Tibial nerve (tissue), 4 donors: ENCODE measurements around the gene TRERF1. TPM values are rescaled to one million over a fixed set of nuclear protein-coding genes. Genes with fewer than 3 reads are reported as not detected.

Experiments used
- DNase-seq, 2 donors: peaks; one replicate each; pipeline ENCODE4 v3.0.0-alpha.2; 2019; ENCODE audit warnings: low spot score in 2 of 2
- H3K27ac ChIP-seq, 4 donors: fragments of 200-600 bp; sonication (generic) in 3 of 4; one replicate each; pipeline ENCODE4 v1.5.1; 2017 to 2019; ENCODE audit warnings: mild to moderate bottlenecking in 1 of 4
- H3K27me3 ChIP-seq, 2 donors: fragments of 200-600 bp; sonication (generic) in 1 of 2; one replicate each; pipeline versions ENCODE4 v1.5.1 to v1.6.0; 2017 to 2019
- H3K36me3 ChIP-seq, 3 donors: fragments of 200-600 bp; sonication (generic); one replicate each; pipeline ENCODE4 v1.5.1; 2018 to 2019
- H3K4me1 ChIP-seq, 4 donors: fragments of 200-600 bp; sonication (generic) in 3 of 4; one replicate each; pipeline ENCODE4 v1.5.1; 2017 to 2019
- H3K4me3 ChIP-seq, 4 donors: fragments of 200-600 bp; sonication (generic) in 3 of 4; one replicate each; pipeline ENCODE4 v1.5.1; 2017 to 2019; ENCODE audit warnings: mild to moderate bottlenecking in 1 of 4, moderate library complexity in 1 of 4
- H3K9me3 ChIP-seq, 4 donors: fragments of 200-600 bp; sonication (generic) in 3 of 4; one replicate each; pipeline ENCODE4 v1.5.1; 2017 to 2019
- CTCF ChIP-seq, 5 experiments: fragments of 200-600 bp in 3 of 5; fragments of 450-650 bp in 2 of 5; sonication (generic) in 3 of 5; IDR thresholded peaks; one replicate each; pipeline ENCODE4 v1.5.1; 2016 to 2019; ENCODE audit warnings: antibody characterized with exemption in 5 of 5, mild to moderate bottlenecking in 3 of 5, moderate library complexity in 2 of 5
- EP300 ChIP-seq, 2 donors: sonication (generic); formaldehyde crosslinking; IDR thresholded peaks; one replicate each; pipeline ENCODE4 v1.6.1; 2017; ENCODE audit warnings: antibody characterized with exemption in 2 of 2, mild to moderate bottlenecking in 1 of 2
- POLR2A ChIP-seq, 2 donors: fragments of 450-650 bp; IDR thresholded peaks; one replicate each; pipeline ENCODE4 v1.6.1; 2017; ENCODE audit warnings: antibody characterized with exemption in 2 of 2, mild to moderate bottlenecking in 2 of 2, moderate library complexity in 2 of 2
- WGBS, 2 donors: methylation state at CpG; one replicate each; pipeline ENCODE4 v1.1.5; 2018; 5-methylcytosine and 5-hydroxymethylcytosine counted together
- total RNA-seq, 4 donors: library from RNA; depleted of rRNA; stranded (reverse); fragments of >200 nt; gene quantifications; one replicate each; pipeline ENCODE4 v1.1.0, GENCODE V29; 2016

Gene TRERF1
- total RNA-seq, 4 donors from 2014 or later, result 4.2 to 7.2 (median 4.9) TPM

GRCh38 chr6:42315991-42316970, 135.4 kb downstream of the TRERF1 start:
- 76 to 78% methylated on average over 8 of the region's 8 CpGs for WGBS, 2 donors
- DNase-seq, result peak in 1 of 2 donors; percentile 51
- Histone ChIP-seq H3K9me3 (no peaks in the 10 kb centered on the region), H3K4me3 (no peak overlapping the region), H3K4me1 (peaks cover 0 to 32% (median 3%) of the 10 kb centered on the region in 4 donors), H3K27me3 (no peaks in the 10 kb centered on the region), H3K27ac (no peak overlapping the region), H3K36me3 (no peaks in the 10 kb centered on the region)
- TF ChIP-seq POLR2A (IDR thresholded peaks at IDR 0.05), result no peak
- no peak for TF ChIP-seq CTCF (IDR thresholded peaks at IDR 0.05)
- TF ChIP-seq EP300 (IDR thresholded peaks at IDR 0.05), result no peak

GRCh38 chr6:42315259-42315990, 136.3 kb downstream of the TRERF1 start:
- Histone ChIP-seq H3K4me3 (no peak overlapping the region), H3K27me3 (no peaks in the 10 kb centered on the region), H3K36me3 (no peaks in the 10 kb centered on the region), H3K9me3 (no peaks in the 10 kb centered on the region), H3K27ac (no peak overlapping the region), H3K4me1 (peaks cover 0 to 32% (median 3%) of the 10 kb centered on the region in 4 donors)
- TF ChIP-seq EP300 (IDR thresholded peaks at IDR 0.05), result no peak
- TF ChIP-seq POLR2A (IDR thresholded peaks at IDR 0.05), result no peak
- TF ChIP-seq CTCF (IDR thresholded peaks at IDR 0.05), result no peak
- WGBS, 2 donors, result 83 to 96% methylated on average over 10 of the region's 10 CpGs
- no peak for DNase-seq

GRCh38 chr6:42314571-42315258, 137.0 kb downstream of the TRERF1 start:
- no peak for DNase-seq

GRCh38 chr6:42313941-42314570, 137.7 kb downstream of the TRERF1 start:
- no peaks in the 10 kb centered on the region for H3K36me3 ChIP-seq
- 45 to 59% methylated on average over 9 of the region's 9 CpGs for WGBS, 2 donors
- peaks cover 0 to 32% (median 3%) of the 10 kb centered on the region in 4 donors for H3K4me1 ChIP-seq
- H3K27ac ChIP-seq, result peak overlapping the region in 1 of 4 donors; percentile 11
- DNase-seq, result no peak
- H3K4me3 ChIP-seq, result no peak overlapping the region
- no peaks in the 10 kb centered on the region for H3K27me3 ChIP-seq
- H3K9me3 ChIP-seq, result no peaks in the 10 kb centered on the region
- no peak for TF ChIP-seq CTCF (IDR thresholded peaks at IDR 0.05)
- no peak for TF ChIP-seq POLR2A (IDR thresholded peaks at IDR 0.05)
- TF ChIP-seq EP300 (IDR thresholded peaks at IDR 0.05), result no peak

More at GRCh38 chr6:42314571-42315258, 137.0 kb downstream of the TRERF1 start:
- Histone ChIP-seq H3K9me3 (no peaks in the 10 kb centered on the region), H3K4me3 (no peak overlapping the region), H3K27me3 (no peaks in the 10 kb centered on the region), H3K4me1 (peaks cover 0 to 32% (median 3%) of the 10 kb centered on the region in 4 donors), H3K27ac (no peak overlapping the region), H3K36me3 (no peaks in the 10 kb centered on the region)
- TF ChIP-seq EP300 (IDR thresholded peaks at IDR 0.05) (no peak), POLR2A (IDR thresholded peaks at IDR 0.05) (no peak), CTCF (IDR thresholded peaks at IDR 0.05) (no peak)
- WGBS, 2 donors, result 85 to 89% methylated on average over 10 of the region's 10 CpGs
